H1 (cell line): ENCODE data around the gene MYO5A. TPM values are rescaled to one million over a fixed set of nuclear protein-coding genes. Genes with fewer than 3 reads are reported as not detected.

ENCODE experiments used
- JUND ChIP-seq: IDR thresholded peaks from 2 replicates; pipeline ENCODE4 v1.6.1; 2011; ENCODE audit warnings: mild to moderate bottlenecking, improper control_type of control experiment, low read length
- MAFK ChIP-seq: IDR thresholded peaks from 2 replicates; pipeline ENCODE4 v1.6.1; 2012; ENCODE audit warnings: low read depth, mild to moderate bottlenecking, improper control_type of control experiment, low read length
- RNF2 ChIP-seq: fragments of 200-900, 300-1000 bp; sonication (generic); IDR thresholded peaks from 2 replicates; pipeline ENCODE4 v1.7.1; 2016; ENCODE audit warnings: borderline replicate concordance, low read depth, mild to moderate bottlenecking, antibody characterized with exemption, low read length; ENCODE audit not compliant: poor library complexity, severe bottlenecking; ENCODE audit errors: missing control alignments
- polyA plus RNA-seq, 7 experiments: library from polyadenylated mRNA; depleted of rRNA in 3 of 7; stranded (reverse) in 5 of 7; unstranded in 2 of 7; fragments of >200 nt in 5 of 7; fragments of 200-250 nt in 2 of 7; gene quantifications; 1 replicate in 5 of 7; 2 replicates in 1 of 7; 4 replicates in 1 of 7; pipeline versions ENCODE4 v1.2.1 to v1.2.3, GENCODE V29; 2011 to 2013; ENCODE audit warnings: missing spikeins in 2 of 7, mixed read lengths in 2 of 7
- total RNA-seq: library from RNA; stranded (reverse); fragmentation: NEBNext Ultra II Directional; extraction: Animal tissue kit (Norgen Biotek cat#: 25700); gene quantifications from 2 replicates; pipeline ENCODE4 v1.2.1, GENCODE V29; 2021

Gene MYO5A
- total and polyA plus RNA-seq, 2 of the 8 experiments (the other 6 are each of a cell fraction or from before 2014, with no cell fraction given): 11.4 to 24.7 TPM

GRCh38 chr15:52423852-52424251 lies 104.8 kb downstream of the MYO5A start (continued):
- TF ChIP-seq RNF2 (no peak), MAFK (no peak), JUND (no peak)
